ENCODE data around the gene TFB2M.

GRCh38 chr1:246552110-246552509 is 14.0 kb downstream of the TFB2M start:
- no peak for TF ChIP-seq CTCF (IDR thresholded peaks at IDR 0.05; ENCODE audit: low read depth, low read length)
- TF ChIP-seq EZH2phosphoT487 (IDR thresholded peaks at IDR 0.05; ENCODE audit: low read depth): no peak
